Neutrophil (primary cell): Measurements from ENCODE around the gene MATCAP1.

ENCODE experiments used
- H3K27ac ChIP-seq: fragments of 200-600 bp; sonication (generic); 2 replicates; pipeline ENCODE4 v1.5.1; 2016; ENCODE audit warnings: mild to moderate bottlenecking, moderate library complexity
- H3K27me3 ChIP-seq: fragments of 200-600 bp; sonication (generic); 2 replicates; pipeline ENCODE4 v1.6.0; 2016; ENCODE audit warnings: mild to moderate bottlenecking
- H3K36me3 ChIP-seq: fragments of 200-600 bp; sonication (generic); 2 replicates; pipeline ENCODE4 v1.5.1; 2017
- H3K4me1 ChIP-seq, 2 experiments: fragments of 200-600 bp in 1 of 2; sonication (generic) in 1 of 2; 1 replicate in 1 of 2; 2 replicates in 1 of 2; pipeline versions ENCODE4 v1.5.1 to v1.6.1; 2013 to 2016; ENCODE audit warnings: low read depth in 1 of 2, low read length in 1 of 2, mild to moderate bottlenecking in 1 of 2, moderate library complexity in 1 of 2; ENCODE audit not compliant: control insufficient read depth in 1 of 2, insufficient read depth in 1 of 2
- H3K4me3 ChIP-seq, 2 experiments: fragments of 200-600 bp in 1 of 2; sonication (generic) in 1 of 2; 1 replicate in 1 of 2; 2 replicates in 1 of 2; pipeline ENCODE4 v1.5.1; 2013 to 2016; ENCODE audit warnings: low read depth in 1 of 2, low read length in 1 of 2, mild to moderate bottlenecking in 1 of 2, moderate library complexity in 1 of 2
- H3K9me3 ChIP-seq: fragments of 200-600 bp; sonication (generic); 2 replicates; pipeline ENCODE4 v1.5.1; 2016
- TF ChIP-seq, protein P1 (sequence below): fragments of 200-600 bp; sonication (generic); IDR thresholded peaks from 2 replicates; pipeline ENCODE4 v1.5.1; 2016; ENCODE audit warnings: antibody characterized with exemption

The MATCAP1 gene

DNA sequence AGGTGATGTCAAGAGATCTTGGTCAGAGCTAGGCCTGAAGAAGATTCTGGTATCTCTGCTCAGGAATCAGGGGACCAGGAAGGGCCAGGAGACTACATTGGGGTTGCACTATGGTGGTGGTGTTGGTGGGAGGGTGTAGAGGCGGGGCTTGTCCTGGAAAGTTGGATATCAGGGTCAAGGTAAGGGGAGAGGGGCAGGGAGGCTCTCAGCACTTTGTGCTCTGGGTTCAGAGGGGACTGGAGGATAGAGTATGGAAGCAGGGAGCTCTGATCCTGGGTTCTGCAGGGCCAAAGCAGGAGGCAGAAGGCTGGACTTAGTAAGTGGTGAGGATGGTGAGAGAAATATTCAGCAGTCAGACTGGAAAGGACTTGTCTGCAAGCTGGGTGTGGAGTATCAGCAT, 10.4 kb downstream of the MATCAP1 start:
- no peaks in the 10 kb centered on the region for H3K36me3 ChIP-seq
- H3K4me3 ChIP-seq, result peak overlapping the region in 1 of 2 experiments; percentile 60
- H3K9me3 ChIP-seq, result no peaks in the 10 kb centered on the region
- peaks cover 32 to 33% of the 10 kb centered on the region in 2 experiments for H3K4me1 ChIP-seq
- no peak overlapping the region for H3K27ac ChIP-seq
- peaks cover 100% of the 10 kb centered on the region for H3K27me3 ChIP-seq
- TF ChIP-seq, protein P1, sequence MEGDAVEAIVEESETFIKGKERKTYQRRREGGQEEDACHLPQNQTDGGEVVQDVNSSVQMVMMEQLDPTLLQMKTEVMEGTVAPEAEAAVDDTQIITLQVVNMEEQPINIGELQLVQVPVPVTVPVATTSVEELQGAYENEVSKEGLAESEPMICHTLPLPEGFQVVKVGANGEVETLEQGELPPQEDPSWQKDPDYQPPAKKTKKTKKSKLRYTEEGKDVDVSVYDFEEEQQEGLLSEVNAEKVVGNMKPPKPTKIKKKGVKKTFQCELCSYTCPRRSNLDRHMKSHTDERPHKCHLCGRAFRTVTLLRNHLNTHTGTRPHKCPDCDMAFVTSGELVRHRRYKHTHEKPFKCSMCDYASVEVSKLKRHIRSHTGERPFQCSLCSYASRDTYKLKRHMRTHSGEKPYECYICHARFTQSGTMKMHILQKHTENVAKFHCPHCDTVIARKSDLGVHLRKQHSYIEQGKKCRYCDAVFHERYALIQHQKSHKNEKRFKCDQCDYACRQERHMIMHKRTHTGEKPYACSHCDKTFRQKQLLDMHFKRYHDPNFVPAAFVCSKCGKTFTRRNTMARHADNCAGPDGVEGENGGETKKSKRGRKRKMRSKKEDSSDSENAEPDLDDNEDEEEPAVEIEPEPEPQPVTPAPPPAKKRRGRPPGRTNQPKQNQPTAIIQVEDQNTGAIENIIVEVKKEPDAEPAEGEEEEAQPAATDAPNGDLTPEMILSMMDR, result no peak

DNA sequence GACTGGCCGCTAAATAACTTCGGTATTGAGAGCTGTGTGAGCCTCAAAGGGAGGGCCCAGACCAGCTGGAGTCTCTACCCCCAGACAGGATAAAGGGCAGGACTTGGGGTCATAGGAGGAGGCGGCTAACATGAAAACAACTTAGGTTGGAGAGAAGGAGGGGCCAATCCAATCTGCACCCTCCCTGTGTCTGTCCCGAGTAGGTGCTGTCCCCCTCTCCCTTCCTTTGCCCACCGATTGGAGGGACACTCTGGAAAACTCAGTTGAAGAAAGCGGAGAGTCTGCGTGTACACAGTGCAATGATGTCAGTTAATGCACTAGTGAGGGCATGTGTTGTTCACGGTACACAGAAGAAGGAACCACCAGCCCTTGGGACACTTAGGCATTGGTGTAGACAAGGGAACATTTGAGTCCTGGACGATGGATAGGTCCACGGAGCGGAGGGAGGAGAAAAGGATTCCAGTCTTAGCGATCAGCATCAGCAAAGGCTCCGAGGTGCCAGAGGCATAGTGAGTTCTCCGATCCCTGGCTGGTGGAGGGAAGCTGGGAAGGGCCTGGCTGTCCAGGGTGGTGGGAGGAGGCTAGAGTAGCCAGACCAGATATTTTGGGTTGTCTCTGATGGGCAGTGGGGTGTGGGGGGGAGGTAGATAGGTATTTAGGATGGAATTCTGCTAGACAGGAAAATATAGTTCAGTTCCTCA, 12.7 kb downstream of the MATCAP1 start:
- H3K4me3 ChIP-seq, result peak overlapping the region; percentile 31 to 44
- H3K27ac ChIP-seq, result no peak overlapping the region
- peaks cover 29% of the 10 kb centered on the region in 2 experiments for H3K4me1 ChIP-seq
- TF ChIP-seq, protein P1, result no peak
- no peaks in the 10 kb centered on the region for H3K36me3 ChIP-seq
- H3K9me3 ChIP-seq, result no peaks in the 10 kb centered on the region
- H3K27me3 ChIP-seq, result peaks cover 100% of the 10 kb centered on the region

DNA sequence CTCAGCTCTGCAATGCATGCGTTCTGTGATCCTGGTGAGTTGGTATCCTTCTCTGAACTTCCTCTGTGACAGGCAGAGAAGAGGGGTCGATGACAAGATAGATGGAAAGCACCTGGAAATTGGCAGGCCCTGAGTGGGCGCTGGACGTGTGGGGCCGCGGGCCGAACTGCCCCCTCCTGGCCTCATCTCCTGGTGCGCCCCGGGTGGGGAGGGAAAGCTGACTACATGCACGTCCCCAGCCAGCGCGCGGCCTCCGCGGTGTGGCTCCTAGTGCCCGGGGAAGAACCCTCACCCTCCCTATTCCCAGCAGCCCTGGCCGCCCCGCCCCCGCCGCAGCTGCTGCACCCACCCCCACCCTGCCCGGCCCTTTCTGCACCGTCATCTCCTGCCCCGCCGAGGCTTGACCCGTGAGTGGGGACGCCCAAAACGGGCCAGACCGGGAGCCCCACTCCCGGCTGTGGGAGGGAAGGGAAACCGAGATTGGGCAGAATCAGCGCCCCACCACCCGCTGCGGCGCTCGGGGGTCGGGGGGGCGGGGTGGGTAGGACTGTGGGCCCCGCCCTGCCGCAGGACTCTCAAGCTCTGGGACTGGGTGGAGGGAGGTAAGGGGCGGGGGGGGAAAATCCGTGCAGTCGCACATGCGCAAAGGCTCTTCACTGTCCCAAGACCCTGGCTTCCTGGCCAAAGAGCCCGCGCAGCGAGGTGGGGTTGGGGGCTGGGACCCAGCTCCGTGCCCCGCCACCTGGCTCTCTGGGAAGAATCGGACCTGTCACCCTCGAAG, 13.4 kb downstream of the MATCAP1 start, which contains the start of gene NOL3:
Gene NOL3, plus strand, starts transcription at position 371 of the 781 bp plus-strand sequence.
- H3K9me3 ChIP-seq, result no peaks in the 10 kb centered on the region
- H3K27ac ChIP-seq, result no peak within 1 kb of the TSS
- H3K27me3 ChIP-seq, result peaks cover 100% of the 10 kb centered on the region
- TF ChIP-seq, protein P1, result no peak
- peaks cover 30 to 36% of the 10 kb centered on the region in 2 experiments for H3K4me1 ChIP-seq
- peak within 1 kb of the TSS; percentile 40 to 44 for H3K4me3 ChIP-seq
- no peaks in the 10 kb centered on the region for H3K36me3 ChIP-seq

DNA sequence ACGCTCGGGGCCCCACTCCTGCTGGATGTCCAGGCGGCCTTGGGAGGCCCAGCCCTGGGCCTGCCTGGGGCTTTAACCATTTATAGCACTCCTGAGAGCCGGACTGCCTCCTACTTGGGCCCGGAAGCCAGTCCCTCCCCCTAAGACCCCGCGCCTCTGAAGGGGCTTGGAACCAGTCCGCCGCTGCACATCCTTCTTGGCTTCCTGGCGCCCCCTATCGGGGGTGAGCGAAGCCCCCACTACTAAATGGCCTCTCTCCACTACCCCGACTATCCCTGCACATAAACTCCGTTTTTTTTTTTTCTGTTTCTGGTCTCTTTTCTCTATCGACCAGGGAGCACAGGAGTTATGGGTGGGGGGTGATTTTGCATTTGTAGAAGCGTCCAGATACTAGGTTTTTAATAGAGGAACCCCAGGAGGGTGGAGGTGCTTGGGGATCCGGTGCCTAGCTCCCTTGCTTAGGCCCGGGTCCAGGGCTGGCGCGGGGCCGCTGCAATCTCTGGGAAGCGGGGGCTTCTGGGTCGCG, 14.1 kb downstream of the MATCAP1 start:
- Histone ChIP-seq H3K27ac (no peak overlapping the region), H3K4me1 (peaks cover 33 to 42% of the 10 kb centered on the region in 2 experiments), H3K36me3 (no peaks in the 10 kb centered on the region), H3K9me3 (no peaks in the 10 kb centered on the region), H3K4me3 (peak overlapping the region; percentile 40 to 44), H3K27me3 (peaks cover 100% of the 10 kb centered on the region)
- TF ChIP-seq, protein P1, result peak; percentile 8

DNA sequence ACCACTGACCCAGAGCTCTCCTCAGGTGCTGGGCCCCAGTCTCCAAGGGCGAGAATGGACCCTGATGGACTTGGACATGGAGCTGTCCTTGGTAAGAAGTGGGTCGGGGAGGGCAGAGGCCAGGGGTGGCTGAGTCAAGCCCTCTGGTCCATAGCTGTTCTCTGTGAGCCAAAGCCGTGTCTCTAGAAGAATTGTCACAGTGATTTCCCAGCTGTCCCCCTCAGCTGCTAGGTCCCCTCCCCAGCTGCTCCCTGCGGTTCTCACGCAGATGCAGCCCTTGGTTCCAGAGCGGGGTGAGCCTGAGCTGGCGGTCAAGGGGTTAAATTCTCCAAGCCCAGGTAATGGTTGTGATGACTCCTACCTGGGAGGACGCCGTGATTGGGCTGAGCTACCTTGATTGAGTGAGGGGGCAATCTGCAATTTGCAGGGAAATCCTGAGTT, 14.7 kb downstream of the MATCAP1 start:
- TF ChIP-seq, protein P1, result no peak
- H3K9me3 ChIP-seq, result no peaks in the 10 kb centered on the region
- peaks cover 100% of the 10 kb centered on the region for H3K27me3 ChIP-seq
- no peak overlapping the region for H3K4me3 ChIP-seq
- peaks cover 29 to 42% of the 10 kb centered on the region in 2 experiments for H3K4me1 ChIP-seq
- no peaks in the 10 kb centered on the region for H3K36me3 ChIP-seq
- H3K27ac ChIP-seq, result no peak overlapping the region
